HL-60/S4 treated with phorbol 12-myristate 13-acetate at 8.2 ng/mL for 4 days and 3 days (cell line): ENCODE data around the gene PDE4D.
"Not testable (repeated sequence)": the region's sequence is repeated elsewhere in the genome, so short reads cannot be mapped to it uniquely, and the experiment has no call there.

Experiments
- in situ Hi-C: fragments of 300-500 bp; cut with MboI; formaldehyde crosslinking; loops from 2 replicates; pipeline ENCODE4 v1.15.0; 2022; ENCODE audit warnings: low sequenced_read_pairs

The PDE4D gene

GRCh38 chr5:59749782-59750520, 143.6 kb downstream of the PDE4D start:
- in situ Hi-C loops: no loop called here

GRCh38 chr5:59748036-59748663, 145.4 kb downstream of the PDE4D start:
- in situ Hi-C loops: not testable (repeated sequence)

DNA sequence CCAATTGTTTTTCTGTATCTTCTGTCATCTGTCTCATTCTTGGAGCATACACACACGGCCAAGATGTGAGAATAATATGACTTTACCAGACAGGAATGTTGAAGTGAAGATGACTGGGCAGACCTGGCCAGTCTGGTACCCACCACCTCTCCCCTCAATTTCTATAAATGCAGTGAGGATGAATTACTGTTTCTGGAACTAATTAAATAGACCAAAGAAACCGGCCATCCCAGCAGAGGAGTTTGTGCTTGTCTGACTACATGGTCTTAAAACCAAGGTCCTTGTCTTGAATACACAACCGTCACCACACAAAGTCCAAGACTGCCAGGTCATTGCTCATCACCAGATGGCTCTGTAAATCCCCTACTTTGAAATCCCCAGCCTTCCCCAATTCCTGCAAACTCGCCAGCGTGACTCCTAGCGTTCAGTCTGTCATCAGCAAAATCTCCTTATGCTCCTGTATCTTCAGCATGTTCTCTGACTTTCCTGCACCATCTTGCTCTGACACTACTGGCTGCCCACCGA, 147.2 kb downstream of the PDE4D start:
- in situ Hi-C loops: no loop called here

DNA sequence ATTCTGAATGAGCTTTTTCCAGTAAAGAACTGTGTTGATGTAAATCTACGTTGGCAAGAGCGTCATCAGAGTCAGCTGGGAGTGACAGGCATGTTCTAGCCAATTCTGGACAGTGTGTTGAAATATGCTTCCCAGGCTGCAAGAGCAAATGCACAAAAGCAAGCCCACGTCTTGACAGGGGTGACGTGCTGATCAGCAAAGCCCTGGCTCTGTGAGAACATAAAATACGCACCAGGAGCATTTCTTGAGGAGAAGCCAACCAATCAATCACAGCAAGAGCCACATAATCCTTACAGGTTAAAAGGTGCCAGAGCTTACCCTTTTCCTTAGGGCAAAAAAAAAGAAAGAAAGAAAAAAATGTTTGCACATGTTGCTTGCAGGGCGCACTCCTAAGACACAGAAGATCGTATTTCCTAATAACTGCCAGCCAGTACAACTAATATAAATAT, 148.1 kb downstream of the PDE4D start:
- in situ Hi-C loops: no loop called here

DNA sequence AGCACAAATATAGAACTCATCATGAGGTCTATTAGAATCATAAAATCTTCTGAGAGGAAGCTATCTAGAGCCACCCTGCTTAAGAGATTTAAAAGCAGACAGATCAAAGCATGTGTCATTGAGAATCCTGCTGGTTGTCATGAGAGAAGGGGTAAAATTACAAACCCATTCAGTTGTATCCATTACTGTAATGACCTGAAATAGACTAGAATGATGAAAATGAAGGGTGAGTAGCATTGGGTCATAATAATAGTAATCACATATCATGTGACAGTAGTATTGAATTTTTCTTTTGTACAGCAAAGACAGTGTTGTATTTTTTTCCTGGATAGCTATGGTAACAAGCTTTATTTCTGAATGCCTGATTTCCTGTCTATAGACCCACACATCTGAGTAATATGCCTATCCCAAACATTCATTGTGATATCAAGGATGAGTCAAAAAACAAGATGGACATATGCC, 149.0 kb downstream of the PDE4D start:
- in situ Hi-C loops: no loop called here

DNA sequence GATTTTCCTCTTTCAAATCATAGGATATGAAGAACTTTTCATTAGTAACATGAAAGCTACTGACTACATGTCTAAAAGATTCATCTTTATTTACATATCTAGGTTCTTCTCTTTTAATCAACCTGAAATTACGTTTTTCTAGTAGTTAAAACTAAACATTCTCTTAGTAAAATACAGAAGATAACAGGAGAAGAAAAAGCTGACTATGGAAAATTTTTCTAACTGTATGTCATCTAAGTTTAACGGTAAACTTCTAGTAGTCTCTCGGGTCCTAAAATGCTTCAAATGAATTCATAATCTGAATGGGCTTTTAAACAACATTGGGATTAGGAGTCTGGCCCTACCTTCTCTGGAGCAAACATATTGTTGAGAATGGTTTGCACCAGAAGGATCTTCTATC, 151.9 kb downstream of the PDE4D start:
- in situ Hi-C loops: no loop called here

- in situ Hi-C loops: no loop called here
Measured at GRCh38 chr5:59738024-59738423, 155.5 kb downstream of the PDE4D start.

DNA sequence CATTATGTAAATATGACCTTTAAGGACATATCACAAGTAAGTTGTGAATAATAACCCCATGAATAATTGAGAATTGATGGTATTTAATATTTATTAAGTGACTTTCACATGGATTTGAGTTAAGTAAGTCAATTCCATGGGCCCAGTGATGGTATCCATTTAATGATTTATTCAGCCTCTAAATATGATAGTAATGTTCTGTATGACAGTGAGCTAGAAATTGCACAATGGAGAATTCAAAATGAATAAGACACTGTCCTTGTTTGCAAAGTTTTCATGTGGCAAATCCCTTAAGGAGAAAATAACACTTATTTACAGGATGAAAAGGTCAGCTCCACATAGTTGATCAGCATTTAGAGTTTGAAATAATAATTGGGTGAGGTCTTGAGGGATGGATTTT, 160.7 kb downstream of the PDE4D start:
- in situ Hi-C loops: no loop called here

DNA sequence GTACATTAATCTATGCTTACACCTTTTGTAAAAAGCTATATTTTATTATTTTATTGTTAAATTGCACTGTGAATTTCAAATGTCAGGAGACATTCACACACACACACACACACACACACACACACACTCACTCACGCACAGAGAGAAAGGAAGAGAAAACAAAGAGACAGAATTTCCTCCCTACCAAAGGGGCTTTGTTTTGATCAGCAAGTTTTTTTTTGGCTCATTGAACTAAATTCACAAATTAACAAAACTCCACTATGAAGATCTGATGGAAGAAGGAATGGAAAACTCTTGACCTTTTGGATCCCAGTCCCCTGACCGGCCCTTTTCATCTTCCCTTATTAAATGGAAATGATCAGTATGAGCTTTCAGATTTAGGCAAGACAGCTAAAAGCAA, 161.2 kb downstream of the PDE4D start:
- in situ Hi-C loops: no loop called here

GRCh38 chr5:59731809-59732208, 161.7 kb downstream of the PDE4D start:
- in situ Hi-C loops: no loop called here

- in situ Hi-C loops: no loop called here
Measured at GRCh38 chr5:59729820-59730219, 163.7 kb downstream of the PDE4D start.

GRCh38 chr5:59729357-59729756, 164.2 kb downstream of the PDE4D start:
- in situ Hi-C loops: no loop called here

DNA sequence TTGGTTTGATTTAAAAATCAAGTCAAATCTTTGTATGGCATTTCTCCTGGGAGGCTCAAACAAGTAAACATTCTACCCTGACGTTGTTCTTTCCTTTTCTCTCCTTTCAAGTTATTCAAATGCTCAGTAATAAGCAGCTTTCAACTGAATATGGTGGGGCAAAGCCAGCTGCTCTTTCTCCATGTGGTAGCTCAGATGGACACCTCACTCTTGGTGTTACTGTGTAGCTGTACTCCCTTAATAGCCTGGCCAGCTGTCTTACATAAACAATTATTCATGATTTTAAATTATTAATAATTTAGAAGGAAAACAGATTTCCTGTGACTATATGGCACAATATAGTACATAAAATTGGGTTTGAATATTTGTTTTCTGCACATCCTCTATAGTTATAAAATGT, 165.2 kb downstream of the PDE4D start:
- in situ Hi-C loops: no loop called here

DNA sequence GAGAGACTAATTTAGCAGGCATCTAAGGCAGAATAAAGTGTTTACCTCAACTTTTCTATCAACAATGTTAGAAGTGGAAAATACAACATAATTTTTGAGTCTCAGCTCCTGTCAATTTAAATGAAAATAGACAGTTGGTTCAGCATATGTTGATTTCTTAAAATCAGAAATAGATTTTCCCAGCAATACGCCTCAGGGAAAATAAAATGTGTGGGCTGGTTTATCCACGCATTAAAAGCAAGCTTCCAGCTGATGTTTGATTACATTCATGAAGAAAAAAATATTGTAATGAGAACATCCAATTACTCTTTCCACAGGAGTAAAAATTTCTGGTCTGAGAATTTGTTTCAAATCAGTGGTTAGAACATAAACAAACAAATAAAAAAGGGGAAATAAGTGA, 166.3 kb downstream of the PDE4D start:
- in situ Hi-C loops: no loop called here

GRCh38 chr5:59725392-59725767, 168.1 kb downstream of the PDE4D start:
- in situ Hi-C loops: no loop called here

DNA sequence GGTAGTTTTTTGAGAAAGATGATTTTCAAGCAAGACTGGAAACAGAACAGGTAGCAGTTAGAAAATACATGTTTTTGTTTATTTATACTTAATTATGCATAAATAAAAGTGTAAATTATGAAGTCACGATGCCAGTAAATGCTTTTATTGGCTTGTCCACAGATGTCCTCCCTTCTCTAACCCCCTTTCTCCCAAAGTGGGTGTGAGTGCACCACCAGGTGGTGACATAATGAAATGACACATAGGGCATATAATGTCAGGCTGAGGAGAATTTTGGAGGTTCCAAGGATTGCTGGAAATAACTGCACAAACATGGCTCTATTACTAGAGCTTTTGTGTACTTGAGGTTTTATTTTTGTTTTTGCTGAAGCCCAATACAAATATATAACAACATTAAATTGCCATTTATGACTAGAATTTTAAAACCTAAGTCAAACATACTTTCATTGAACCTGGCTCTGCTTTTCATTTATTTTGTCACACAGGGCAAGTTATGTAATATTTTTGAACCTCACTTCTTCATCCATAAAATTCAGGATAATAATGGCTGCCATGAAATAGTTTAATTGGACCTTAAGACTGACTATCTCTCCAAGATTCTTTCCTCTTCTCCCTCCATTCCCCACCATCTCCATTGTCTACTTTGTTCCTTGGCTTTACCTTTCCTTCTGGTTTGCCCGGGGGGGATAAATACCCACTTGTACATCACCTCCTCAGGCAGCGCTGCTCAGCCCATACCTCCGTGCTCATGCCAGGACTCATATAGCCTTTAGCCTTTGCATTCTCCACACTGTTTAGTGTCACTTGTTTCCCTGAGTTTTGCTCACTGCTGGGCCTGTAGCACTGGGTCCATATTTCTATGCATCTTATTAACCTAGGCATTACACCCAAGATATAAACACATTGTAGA, 168.8 kb downstream of the PDE4D start:
- in situ Hi-C loops: no loop called here

DNA sequence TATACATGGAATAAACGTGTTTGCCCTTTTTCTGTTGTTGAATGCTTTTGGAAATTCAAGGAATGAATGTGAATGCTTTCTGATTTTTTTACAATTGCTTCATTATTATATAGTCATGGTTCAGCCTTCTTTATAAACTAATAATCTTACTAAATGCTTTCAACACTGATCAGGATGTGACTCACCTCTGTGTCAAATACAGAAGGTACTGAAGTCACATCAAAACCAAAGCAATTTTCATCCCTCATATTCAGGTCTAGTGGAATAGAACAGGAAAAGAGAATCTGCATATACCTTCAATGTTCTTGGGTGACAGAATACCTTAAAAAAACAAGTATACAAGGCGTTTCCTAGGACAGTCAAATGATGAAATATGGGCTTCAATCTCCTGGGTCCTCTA, 170.7 kb downstream of the PDE4D start:
- in situ Hi-C loops: no loop called here

DNA sequence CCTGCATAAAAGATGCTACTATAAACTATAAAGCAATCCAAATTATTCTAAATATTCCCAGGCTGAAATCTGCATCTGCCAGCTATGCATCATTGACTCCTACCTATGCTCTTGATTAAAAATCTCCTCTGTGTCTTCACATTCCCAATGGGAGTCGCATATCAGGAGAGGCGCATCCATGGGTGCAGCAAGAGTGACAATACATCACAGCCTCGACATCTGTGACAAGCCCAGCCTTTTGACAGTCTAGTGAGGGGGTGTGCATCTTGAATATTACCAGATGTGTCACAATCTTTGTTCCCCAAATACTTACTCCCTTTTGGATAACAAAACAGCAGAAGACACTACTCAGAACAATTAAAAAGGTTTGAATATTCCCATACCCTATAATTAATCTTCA, 171.8 kb downstream of the PDE4D start:
- in situ Hi-C loops: no loop called here

DNA sequence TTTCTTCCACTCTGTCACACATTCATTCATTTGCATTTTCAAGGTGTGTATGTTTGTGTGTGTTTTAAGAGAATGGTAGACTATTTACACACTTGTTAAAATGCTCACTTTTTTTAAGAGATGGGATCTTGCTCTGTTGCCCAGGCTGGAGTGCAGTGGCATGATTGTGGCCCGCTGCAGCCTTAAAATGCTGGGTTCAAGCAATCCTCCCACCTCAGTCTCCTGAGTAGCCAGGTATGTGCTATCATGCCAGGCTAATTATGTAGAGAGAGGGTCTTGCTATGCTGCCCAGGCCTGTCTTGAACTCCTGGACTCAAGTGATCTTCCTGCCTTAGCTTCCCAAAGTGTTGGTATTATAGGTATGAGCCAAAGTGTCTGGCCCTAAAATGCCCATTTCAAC, 173.5 kb downstream of the PDE4D start:
- in situ Hi-C loops: no loop called here

DNA sequence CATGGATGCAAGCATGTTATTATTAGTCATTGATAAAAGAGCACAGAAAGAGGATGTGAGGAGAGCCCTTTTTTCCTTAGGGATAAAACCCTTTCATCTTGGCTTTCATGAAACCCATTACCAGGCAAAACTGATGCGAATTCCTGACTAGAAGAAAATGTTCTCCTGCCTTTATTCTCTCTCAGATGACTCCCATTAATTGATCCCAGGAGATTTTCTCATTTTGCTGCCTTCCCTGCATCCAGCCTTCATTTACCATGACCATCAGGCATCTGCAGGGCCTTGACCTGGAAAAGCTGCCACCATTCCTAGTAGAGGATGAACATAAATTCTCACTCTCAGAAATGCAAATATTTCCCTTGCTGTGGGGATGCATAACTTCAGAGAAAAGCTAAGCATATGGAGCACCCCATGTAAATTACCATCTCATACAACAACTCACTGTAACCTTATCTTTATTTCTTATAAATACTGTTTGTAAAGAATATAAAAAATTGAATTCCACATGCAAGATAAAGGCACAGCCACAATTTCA, 176.5 kb downstream of the PDE4D start:
- in situ Hi-C loops: no loop called here

DNA sequence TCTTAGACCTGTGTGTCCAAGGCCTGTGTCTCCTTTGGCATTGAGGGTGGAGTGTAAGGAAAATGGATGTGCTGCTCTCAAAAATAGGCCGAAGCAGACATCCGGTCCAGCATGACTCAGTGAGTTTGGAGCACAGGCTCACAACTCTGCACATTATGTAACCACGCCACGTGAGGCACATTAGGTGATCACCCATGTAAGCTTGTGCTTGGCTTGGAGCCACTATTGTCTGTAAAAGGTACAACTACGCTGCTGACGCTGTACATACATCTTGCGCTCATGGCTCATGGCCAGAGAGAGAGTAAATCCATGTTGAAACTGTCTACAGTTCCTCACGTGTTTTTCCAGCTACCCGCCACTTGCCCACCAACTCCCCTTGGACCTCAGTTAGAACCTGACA, 177.5 kb downstream of the PDE4D start:
- in situ Hi-C loops: no loop called here
